GM12873 (cell line): ENCODE data around the gene PPP1R14B.

Experiments used
- CTCF ChIP-seq: IDR thresholded peaks from 2 replicates; pipeline ENCODE4 v1.5.1; 2012; ENCODE audit warnings: low read depth, mild to moderate bottlenecking, moderate library complexity, low read length, control low read depth; ENCODE audit not compliant: insufficient read depth; ENCODE audit errors: missing control alignments

PPP1R14B gene

GRCh38 chr11:64261556-64262080, 14.9 kb upstream of the PPP1R14B start:
- TF ChIP-seq CTCF = no peak

GRCh38 chr11:64260147-64260708, 13.5 kb upstream of the PPP1R14B start:
- TF ChIP-seq CTCF = no peak

GRCh38 chr11:64259533-64260067, 12.9 kb upstream of the PPP1R14B start:
- no peak for TF ChIP-seq CTCF

GRCh38 chr11:64258946-64259532, 12.3 kb upstream of the PPP1R14B start:
- TF ChIP-seq CTCF = no peak

GRCh38 chr11:64258356-64258755, 11.6 kb upstream of the PPP1R14B start:
- no peak for TF ChIP-seq CTCF

- no peak for TF ChIP-seq CTCF
These were observed 9.6 kb upstream of the PPP1R14B start for GRCh38 chr11:64256300-64256699.
